ENCODE results near the gene TTC9.

Gene TTC9

DNA sequence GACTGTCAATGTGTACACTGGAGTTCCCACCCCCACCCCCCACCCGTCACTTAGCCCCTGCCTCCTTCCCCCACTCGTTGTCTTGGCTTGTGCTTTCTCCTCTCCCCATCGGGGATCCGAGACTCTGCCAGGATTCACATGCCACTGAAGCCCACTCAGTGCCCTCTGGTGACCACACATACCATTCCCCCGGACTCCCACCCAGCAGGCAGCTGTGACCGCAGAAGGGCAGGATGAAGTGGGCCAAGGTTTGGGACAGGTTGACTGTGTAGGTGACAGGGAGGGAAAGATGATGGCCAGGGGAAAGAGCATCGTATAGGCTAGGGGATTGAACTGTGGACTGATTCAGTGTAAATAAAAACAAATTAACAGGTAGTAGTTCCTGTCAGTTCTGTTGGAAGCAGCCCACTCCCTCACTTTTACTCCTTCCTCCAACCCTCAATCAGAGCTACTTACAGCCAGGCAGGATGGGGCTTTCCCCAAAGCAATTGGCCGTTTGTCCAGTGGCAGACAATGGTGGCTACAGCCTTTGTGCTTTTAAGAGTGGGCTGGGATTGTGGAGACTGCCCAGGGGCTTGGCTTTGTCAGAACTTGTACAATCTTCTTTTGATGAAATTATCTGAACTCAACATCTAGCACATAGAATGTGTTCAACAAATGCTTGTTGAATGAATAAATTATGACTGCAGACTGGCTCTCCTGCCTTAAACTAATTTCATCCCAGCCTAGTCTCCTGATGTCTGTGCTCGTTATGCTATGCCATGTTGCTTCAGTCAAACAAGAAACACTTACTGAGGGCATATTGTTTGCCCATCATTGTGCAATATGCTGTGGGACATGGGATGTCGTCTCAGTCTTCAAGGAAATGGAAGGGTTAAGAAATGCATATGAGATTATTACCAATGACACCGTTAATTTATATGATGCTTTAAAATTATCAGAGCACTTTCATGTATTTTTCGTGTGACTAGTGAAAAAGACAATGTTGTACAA is 30.2 kb downstream of the TTC9 start:
- no peak for TF ChIP-seq CTCF (conservative IDR thresholded peaks at IDR 0.05; ENCODE audit: low read depth, low read length)
- no peak for DNase-seq (ENCODE audit: low read depth)
- no peak overlapping the region for H3K4me3 ChIP-seq (ENCODE audit: low read depth, low read length)

DNA sequence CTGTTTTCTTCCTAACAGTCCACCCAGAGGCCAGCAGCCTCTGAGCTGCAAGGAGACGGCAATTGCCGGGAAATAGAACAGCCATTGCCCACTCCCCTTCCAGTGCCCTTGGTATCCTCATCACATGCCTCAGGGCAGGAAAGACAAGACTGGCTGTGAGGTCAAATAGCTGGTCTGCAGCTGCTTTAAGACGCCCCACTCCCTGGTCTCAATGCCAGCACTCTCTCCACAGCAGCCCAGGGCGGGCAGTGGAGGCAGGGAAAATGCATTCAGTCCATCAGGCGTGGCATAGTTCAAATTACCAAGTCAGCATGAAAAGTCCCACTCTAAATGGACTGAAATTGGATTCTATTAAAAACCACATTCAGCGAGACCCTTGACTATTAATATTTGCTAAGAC is 35.6 kb downstream of the TTC9 start:
- H3K4me3 ChIP-seq (ENCODE audit: low read depth, low read length), result no peak overlapping the region
- no peak for DNase-seq (ENCODE audit: low read depth)
- no peak for TF ChIP-seq CTCF (conservative IDR thresholded peaks at IDR 0.05; ENCODE audit: low read depth, low read length)

DNA sequence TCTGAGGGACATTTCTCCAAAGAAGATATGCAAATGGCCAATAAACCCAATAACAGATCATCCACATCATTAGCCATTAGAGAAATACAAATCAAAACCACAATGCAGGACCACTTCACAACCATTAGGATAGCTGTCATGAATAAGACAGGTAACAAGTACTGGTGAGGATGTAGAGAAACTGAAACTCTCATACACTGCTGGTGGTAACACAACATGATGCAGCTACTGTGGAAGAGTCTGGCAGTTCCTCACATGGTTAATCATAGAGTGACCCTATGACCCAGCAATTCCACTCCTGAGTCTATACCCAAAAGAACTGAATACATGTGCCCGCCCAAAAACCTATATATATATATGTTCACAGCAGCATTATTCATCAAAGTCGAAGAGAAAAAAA is 39.0 kb downstream of the TTC9 start:
- TF ChIP-seq CTCF (conservative IDR thresholded peaks at IDR 0.05; ENCODE audit: low read depth, low read length), result no peak
- no peak overlapping the region for H3K4me3 ChIP-seq (ENCODE audit: low read depth, low read length)
- no peak for DNase-seq (ENCODE audit: low read depth)

DNA sequence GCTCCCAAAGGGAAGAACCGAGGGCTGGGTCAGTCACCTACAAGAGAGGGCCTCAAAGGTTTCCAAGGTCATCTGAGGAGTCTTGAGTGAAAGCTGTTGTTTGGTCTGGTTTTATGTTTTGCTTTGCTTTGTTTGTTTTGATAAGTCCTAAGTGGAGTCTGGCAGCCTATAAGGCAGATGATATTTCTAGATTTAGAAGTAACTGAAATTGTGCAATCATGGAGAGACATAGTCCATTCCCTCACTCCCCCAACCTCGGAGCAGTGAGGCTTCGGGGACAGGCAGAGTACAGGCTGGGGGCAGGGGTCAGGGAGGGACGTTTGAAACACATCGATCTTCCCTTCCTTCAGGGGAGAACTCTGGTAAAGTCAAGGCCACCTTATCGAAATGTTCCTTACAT is 42.3 kb downstream of the TTC9 start:
- TF ChIP-seq CTCF (conservative IDR thresholded peaks at IDR 0.05; ENCODE audit: low read depth, low read length), result no peak
- peak; percentile 10 for DNase-seq (ENCODE audit: low read depth)
- H3K4me3 ChIP-seq (ENCODE audit: low read depth, low read length), result no peak overlapping the region

DNA sequence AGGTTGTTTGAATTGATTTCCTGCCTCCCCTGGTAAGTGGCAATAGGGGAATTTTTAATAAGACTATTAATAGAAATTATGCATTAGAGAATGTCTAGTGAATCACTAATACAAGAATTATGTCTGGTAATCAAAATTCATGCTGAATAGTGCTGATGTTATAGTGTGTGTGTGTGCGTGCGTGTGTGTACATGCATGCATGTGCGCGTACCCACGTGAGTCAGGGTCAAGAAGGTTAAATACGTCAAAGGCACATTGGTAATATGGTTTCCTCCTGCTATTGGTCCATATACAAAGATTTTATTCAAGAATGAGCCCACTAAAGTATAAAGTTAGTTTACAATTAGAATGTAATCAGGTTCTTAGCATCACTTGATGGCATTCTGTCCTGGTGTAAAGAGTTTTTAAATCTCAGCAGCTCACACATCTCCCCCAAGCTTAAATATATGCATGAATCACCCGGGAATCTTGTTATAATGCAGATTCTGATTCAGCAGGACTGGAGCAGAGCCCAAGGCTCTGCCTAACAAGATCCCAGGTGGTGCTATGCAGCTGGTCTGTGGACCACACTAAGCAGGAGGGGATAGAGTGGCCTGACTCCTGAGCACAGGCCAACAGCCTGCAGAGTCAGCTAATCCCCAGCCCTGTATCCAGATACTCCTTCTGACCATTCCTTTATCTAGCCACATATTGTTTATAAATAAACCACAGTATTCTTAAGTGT is 43.9 kb downstream of the TTC9 start:
- TF ChIP-seq CTCF (conservative IDR thresholded peaks at IDR 0.05; ENCODE audit: low read depth, low read length), result no peak
- no peak for DNase-seq (ENCODE audit: low read depth)
- H3K4me3 ChIP-seq (ENCODE audit: low read depth, low read length), result no peak overlapping the region

- H3K4me3 ChIP-seq (ENCODE audit: low read depth, low read length), result no peak overlapping the region
- peak; percentile 14 for DNase-seq (ENCODE audit: low read depth)
- TF ChIP-seq CTCF (conservative IDR thresholded peaks at IDR 0.05; ENCODE audit: low read depth, low read length), result no peak
Observed at GRCh38 chr14:70692210-70692609, 50.5 kb downstream of the TTC9 start.

All from choroid plexus epithelial cell (primary cell).